Glomerular endothelial cell (primary cell): ENCODE measurements around the gene PHF2. TPM values are rescaled to one million over a fixed set of nuclear protein-coding genes. Genes with fewer than 3 reads are reported as not detected.

ENCODE experiments used
- DNase-seq: peaks from one replicate; pipeline ENCODE4 v3.0.0-alpha.2; 2011; ENCODE audit warnings: low read depth, low spot score; ENCODE audit errors: extremely low read depth
- total RNA-seq: library from RNA; depleted of rRNA; stranded (reverse); fragments of >200 nt; gene quantifications from 2 replicates; pipeline ENCODE4 v1.2.3, GENCODE V29; 2015

The PHF2 gene
- total RNA-seq, 1 donor from 2014 or later, result 22.9 TPM

DNA sequence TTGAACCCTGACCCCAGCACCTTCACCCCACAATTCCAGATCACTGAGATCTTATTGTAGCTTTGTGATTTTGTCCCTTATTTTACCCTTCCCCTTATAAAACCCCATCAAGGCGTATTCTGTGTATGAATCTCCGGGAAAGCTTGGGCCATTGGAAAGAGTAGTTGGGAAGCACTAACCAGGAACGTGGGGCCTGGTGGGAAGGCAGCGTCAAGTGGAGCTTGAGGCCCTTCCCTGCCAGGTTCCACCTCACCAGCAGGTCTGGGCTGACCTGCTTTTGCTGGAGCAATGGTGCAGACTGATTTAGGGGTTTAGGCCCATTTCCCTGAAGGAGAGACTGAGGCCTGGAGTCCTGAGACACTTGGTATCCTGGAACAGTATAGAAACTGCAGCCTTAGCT, 9.3 kb downstream of the PHF2 start:
- no peak for DNase-seq

DNA sequence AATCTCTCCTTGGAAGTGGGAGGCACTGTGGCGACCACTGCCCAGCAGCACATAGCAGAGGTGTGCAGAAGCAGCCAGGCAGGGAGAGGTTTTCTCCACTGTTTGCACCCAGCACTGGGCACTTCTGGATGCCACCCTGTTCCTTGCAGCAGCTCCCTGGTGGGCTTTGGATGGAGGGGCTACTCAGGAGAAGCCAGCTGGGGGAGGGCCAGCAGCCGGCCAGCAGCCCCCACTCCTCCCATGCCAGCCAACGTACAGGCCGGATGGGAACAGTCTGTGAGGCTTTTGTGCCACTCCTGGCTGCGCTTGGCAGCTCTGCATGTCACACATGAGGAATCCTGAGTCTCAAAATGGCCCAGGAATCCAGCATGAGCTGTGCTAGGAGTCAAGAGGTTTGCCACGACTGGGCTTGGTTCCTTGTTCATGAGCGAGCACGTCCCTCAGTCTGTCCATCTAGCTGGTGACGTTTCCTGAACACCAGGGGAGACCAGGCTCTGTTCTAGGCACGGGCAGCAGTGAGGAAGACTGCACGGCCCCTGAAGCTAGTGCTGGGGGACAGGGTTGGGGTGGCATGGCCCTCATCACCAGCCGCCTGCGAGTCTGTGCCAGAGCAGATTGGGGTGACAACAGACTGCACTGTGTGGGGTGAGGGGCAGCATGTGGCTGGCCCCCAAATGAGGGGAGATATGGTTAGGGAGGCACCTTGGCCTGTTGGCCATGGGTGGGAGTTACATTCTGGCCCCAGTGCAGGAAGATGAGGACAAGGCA, 10.1 kb downstream of the PHF2 start:
- no peak for DNase-seq

DNA sequence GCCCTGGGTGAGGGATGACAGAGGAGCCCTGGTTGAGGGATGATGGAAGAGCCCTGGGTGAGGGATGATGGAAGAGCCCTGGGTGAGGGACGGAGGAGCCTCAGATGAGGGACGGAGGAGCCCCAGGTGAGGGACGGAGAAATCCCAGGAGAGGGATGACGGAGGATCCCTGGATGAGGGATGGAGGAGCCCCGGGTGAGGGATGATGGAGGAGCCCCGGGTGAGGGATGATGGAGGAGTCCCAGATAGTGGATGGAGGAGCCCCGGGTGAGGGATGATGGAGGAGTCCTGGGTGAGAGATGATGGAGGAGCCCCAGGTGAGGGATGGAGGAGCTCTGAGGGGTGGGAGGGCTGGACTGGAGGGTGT, 10.9 kb downstream of the PHF2 start:
- DNase-seq, result no peak

DNA sequence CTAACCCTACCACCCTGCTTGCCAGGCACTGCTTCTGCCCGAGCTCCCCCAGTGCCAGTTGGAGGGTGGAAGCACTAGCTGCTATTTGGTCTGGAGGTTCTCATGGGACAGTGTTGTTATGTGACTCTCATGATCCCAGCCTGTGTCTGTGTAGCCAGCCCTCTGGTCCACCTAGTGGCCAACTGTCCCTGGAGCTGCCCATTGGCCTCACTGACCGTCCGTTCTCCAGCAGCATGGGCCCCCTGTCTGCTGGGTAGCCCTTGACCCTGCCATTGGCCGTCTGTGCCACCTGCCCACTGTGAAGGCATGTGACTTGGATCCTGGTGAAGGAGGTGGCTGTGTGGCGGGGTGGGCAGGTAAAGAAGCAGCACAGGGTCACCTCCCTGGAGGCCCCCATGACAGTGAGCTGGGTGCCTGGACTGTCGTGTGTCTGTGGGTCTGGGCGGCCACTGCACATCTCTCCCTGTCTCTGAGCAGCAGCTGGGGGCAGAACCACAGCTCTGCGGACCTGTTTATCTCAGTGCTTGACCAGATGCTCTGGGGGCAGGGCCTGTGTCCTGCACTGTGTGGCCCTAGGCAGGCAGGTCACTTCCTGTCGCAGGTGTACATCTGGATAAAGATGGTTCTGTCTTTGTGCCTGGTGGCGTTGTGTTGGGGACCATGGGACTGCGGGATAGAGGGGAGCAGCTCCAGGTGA, 11.4 kb downstream of the PHF2 start:
- DNase-seq, result no peak

DNA sequence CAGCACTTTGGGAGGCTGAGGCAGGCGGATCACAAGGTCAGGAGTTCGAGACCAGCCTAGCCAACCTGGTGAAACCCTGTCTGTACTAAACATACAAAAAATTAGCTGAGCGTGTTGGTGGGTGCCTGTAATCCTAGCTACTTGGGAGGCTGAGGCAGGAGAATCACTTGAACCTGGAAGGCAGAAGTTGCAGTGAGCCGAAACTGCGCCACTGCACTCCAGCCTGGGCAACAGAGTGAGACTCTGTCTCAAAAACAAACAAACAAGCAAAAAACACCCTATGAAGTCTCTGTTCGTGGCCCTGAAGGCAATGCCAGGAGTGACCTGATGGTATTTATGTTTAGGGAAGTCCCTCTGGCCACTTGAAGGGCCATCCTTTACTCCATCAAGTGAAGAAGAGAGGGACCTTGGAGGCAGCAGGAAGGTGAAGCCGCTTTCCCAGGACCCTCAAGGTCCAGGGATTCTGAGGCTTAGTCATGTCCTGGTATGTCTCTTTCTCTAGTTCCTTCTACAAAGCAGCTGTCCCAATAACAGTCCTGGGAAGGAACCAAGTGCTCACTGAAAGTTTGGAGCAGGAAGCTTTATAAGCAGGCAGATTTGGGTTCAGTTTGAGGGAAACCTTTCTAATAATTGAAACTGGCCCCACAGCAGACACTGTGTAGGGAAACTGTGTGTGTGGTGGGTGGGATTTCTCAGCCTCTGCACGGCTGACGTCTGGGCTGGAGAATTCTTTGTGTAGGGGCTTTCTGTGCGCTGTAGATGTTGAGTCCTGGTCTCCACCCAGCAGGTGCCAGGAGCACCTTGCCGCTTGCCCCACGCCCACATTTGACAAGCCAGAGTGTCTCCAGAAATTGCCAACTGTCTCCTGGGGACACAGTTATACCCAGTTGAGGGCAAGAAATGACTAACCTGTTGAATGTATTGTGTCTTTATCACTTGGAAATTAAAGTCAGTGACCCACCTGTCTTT, 12.5 kb downstream of the PHF2 start:
- no peak for DNase-seq

DNA sequence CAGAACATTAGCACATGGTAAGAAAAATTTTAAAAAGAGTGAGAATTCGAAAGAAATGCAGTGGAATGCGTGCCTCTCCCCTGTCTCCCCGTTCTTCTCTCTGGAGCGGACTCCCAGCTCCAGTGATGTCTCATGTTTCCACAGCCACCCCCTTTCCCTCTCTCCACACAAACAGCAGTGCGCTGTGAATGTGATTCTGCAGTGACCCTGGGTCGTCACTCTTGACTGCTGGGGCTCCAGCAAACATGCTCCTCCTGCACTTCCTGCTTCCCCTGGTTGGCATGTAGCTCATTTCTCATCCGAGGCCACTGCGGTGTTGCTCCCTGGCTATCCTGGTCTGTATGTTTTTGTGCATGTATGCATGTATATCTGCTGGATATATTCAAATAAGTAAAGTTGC, 13.3 kb downstream of the PHF2 start:
- no peak for DNase-seq

DNA sequence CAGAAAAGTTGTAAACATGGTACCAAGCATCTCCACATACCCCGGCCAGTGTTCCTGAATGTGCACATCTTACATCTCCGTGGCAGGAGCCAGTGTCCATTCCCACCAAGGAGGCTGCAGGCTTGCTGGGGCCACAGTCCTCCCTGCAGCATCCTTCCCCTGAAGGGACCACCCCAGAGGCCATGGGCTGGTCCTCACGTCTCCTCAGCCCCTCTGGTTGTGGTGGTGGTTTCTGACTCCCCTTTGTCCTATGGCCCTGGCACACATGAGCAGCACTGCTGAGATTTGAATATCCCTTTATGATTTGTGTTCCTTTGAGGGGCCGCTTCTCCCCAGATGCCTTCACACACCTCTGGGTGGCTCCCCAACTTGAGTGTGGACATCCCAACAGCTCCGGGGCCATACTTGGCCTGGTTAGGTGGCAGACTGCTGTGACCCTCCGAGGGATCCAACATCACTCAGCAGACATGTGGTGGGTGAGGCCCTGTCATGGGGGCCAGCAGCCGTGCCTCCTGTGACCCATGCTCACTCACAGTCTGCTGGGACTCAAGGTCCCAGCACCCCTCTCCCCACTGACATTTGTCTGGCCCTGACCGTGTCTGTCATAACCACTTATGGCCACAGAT, 14.3 kb downstream of the PHF2 start:
- no peak for DNase-seq

DNA sequence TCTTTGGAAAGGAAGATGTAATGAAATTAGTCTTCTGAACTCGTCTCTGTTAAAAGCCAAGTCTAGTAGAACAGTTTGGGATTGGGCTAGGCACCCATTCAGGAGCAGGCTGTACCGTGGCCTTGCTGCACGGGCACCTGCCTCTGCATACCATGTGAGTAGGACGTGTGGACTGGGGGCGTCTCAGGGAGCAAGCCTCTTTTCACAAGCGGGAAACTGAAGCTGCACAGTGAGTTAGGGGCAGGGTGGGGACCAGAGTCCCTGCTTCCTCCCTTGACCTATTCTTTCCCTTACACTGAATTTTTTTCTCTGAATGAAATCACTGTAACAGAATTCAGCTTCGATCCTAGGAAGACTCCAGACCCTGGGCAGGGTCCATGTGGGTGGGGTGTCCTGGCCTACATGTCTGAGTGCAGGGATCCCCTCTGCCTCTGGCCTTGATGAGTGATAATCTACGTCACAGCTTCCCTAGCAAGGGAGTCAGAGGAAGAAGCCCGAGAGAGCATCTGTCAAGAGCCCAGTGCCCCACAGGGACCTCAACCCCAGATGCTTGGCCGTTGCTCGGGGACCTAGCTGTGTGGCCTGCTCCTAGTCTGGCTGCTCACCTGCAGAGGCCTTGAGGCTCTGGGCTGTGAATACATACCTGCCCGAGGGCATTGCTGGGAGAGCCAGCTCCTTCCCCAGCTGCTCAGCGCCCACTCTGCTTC, 15.1 kb downstream of the PHF2 start:
- no peak for DNase-seq

DNA sequence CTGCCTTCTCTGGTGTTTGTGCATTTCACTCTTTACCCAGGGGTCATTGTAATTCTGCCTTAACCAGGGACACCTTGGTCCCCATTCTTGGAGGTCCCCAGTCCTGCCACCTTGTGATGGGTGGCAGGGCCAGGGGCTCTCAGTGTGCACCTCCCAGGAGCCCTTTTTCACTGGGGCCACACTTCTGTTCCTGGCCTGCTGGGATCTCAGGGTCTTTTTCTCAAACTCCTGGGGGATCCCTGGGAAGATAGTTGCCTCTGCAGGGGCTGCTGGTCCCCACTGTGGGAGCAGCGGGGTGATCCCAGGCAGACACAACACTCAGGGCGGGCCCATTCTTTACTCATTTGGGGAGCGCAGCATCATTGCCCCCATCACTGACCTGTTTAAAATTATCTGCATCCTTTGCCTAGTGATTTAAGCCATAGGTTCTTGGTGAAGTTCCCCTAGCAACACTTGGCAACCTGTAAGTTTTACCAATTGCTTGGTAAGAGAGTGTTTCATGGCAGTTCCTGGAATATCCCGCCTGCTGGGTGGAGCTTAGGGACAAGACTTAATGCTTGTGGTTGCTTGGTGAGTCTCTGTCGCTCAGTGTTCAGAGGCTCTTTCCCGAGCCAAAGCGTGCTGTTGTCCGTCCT, 15.7 kb downstream of the PHF2 start:
- DNase-seq, result no peak

DNA sequence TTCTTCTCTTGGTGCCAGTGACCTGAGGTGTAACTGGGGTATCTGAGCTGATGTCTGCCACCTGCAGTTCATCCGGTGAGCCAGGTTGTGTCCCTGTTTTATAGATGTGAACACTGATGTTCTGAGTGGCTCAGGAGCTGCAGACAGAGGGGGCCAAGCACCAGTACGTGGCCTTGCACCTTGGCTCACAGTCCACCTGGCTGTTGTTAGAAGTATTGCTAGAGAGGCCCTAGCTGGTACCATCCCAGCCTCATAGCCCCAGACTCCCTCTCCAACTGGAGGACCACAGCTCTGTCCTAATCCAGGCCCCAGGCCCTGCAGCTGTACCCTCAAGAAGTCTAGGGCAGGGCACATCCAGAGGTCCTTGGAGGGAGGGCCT, 16.2 kb downstream of the PHF2 start:
- no peak for DNase-seq

DNA sequence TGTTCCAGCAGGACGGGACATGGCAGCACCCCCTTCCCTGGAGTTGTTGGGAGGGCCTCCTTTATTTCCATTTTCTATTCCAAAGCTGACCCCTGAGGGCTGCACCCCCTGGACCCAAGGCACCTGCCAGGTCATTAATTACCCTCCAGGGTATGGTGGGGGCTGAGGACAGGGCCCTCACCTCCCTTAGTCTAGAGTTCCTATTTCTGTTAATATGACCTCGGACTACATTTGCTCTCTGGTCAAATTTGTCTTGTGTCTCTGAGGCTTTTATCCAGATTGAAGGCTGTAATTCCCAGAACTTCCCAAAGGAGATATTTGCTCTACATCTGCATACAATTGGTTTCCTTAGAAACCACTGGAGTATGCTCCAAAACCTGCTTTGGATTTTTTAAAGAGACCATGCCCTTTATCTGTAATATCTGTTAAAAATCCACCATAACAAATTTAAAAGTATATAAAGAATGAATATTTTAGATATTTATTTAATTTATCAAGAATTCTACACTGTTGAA, 16.8 kb downstream of the PHF2 start:
- DNase-seq, result no peak

DNA sequence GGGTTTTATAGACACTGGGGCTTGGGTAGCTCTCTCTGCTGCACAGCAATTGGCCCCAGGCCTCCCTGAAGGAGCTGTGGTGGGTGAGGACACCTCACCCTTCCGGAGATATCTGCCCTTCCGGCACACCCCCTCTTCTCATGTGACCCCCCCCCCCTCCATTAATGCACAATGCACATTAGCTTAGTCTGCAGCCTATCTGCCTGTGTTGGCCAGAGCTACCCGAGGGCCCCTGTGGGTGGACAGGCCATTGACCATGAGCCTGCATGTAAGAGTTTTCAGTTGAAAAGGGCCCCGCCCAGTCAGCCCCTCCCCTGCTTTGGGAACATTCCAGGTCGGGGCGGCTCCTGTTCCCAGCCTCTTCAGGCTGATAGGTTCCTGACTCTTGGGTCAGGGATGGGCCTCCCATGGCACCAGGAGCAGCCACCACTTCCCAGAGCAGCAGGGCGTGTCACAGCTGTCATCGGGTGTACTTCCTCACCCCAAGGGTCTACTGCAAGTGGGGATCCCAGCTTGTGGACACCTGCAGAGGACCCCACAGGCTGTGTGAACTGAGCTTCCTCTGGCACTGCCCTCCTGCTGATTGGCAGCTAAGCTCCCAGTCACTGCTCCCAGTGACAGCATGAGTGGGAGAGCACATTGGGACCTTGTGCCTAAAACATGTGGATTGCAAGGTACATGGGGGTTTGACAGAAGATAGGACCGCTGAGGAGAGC, 17.8 kb downstream of the PHF2 start:
- no peak for DNase-seq

DNA sequence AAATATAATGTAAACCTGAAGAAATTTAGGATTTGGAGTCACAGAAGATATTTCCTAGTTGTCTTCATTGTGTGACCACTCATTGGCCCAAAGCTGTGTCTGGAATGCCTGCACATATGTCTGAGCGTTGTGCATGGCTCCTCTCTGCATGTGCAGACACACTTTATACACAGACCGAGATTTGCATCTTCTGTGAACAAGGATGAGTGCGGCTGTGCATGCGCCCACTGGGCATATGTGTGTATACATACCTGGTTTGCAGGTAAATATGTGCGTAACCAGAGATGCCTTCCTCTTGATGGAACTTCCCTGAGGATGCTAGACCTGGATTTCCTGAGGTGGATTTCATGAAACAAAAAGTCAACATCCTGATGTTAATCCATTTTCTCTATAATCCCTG, 19.1 kb downstream of the PHF2 start:
- DNase-seq, result no peak

DNA sequence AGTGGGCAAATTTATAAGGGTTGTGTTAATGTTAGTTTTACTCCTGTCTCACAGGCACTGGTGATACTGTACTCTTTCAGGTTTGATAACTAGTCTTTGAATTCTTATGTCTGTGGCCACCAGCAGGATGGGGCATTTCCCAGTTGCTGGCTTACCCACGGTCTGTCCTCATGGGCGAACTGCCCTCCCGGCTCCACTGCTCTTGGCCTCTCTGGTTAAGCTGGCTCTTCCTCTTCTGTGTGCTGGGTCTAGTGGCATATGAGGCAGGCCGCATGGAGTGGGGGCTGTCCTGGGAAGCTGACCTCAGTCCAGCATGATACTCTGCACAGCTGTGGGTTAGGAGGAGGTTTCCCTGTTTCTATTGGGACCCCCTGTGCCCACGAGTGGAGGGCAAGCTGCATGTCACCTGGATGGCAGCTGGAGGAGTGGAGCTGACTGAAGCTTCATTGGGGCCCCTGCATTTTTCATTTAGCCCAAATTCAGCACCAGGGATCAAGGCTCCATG, 19.5 kb downstream of the PHF2 start:
- DNase-seq, result no peak

DNA sequence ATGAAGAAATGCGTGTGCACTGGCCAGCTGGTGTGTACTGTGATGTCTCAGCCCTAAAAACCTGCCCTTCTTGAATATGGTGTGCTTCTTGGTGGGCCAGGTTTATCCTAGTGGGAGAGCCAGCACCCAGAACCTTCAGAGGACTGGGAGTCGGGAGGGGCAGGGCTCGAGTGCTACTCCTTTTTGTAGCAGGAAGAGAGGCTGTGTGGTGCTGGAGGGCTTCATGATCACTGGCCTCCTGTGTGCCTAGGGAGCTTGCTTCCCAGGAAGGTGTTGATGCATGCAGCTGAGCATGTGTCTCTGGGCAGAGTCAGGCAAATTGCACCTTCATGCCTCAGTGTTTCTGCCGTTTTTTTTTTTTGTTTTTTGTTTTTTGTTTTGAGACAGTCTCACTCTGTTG, 20.0 kb downstream of the PHF2 start:
- no peak for DNase-seq

DNA sequence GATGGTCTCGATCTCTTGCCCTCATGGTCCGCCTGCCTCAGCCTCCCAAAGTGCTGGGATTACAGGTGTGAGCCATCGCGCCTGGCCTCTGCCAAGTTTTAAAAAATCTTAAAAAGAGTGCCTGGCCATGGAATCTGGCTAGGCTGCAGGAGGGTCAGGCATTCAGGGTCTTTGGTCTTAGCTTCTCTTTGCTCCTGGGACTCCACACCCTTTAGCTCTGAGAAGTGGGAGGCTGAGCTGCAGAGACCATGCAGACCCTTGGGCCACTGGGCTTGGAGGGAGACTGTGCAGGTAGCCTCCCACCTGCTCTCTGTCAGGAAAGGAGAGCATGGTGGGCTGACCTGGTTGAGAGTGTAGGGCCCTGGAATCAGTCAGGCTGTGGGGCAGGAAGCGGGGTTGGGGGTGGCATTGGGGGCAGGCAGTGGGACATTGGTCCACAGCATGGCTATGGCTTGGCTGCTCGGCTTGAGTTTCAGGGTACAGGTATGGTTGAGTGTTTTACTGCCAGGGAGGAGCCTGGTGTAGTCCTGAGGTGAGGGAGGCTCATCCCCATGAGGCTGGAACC, 20.8 kb downstream of the PHF2 start:
- no peak for DNase-seq

DNA sequence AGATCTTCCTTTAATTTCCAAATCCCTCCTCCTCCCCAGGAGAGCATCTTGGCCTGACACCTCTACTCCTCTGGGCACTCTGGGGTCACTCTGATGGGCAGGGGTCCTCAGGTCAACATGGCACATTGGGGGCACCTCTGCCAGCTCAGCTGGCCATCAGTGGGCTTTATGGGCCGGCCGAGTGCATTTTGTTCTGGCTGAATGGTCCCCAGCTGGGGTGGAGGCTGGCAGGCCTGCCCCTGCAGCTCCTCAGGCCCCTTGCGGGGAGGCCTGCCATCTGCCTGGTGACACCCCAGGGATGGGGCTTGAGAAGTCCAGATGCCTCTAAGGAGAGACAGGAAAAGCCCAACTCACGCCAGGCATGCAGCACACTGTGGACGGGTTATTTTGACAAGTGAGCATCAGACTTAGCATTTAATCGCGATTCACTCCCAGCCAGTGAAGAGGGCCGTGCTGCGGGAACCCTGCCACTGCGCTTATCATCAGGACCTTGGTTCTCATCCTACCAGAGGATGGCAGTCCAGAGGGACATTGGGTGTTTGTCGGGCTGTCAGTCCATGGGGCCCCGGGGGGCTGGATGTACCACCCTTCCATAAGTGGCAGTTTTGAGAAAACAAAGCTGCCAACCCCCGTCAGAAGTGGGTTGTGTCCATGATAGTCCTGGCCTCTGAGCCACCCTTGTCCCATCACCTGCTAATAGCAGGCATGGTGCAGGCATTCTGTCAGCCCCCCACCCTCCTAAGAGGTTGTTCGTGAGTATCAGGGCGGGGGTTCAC, 21.7 kb downstream of the PHF2 start:
- DNase-seq, result no peak
